Activated naive CD8-positive, alpha-beta T cell treated with anti-CD3 and anti-CD28 coated beads, Interleukin-2, amount 50 U/mL, for 16 hours (primary cell): ENCODE results near the gene PRKCD.

Experiments used
- DNase-seq: peaks from one replicate; pipeline ENCODE4 v3.0.0-alpha.2; 2020; ENCODE audit warnings: low read depth, low spot score

Gene PRKCD

DNA sequence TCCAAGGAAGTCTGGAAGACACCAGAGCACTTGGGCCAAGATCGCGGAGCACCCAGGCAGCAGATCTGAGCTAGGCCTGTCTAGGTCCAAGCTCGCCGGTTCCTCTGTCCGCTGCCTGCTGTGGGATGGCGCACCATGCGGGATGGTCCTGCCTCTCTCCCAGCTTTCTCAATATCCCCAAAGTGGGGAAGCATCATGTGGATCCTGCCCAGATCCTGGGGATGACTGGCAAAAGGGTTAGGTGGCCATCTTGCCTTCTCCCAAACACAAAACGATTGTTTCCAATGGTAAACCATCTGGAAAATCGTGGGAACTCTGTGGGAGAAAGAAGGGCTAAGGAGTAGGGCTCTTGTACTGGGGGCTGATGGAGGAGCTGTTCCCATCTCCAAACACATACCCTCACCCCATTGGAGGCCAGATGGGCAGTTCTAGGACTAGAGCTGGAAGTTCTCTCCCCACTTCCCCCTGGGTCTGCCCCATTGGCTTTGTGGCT, 8.9 kb downstream of the PRKCD start:
- DNase-seq: no peak

DNA sequence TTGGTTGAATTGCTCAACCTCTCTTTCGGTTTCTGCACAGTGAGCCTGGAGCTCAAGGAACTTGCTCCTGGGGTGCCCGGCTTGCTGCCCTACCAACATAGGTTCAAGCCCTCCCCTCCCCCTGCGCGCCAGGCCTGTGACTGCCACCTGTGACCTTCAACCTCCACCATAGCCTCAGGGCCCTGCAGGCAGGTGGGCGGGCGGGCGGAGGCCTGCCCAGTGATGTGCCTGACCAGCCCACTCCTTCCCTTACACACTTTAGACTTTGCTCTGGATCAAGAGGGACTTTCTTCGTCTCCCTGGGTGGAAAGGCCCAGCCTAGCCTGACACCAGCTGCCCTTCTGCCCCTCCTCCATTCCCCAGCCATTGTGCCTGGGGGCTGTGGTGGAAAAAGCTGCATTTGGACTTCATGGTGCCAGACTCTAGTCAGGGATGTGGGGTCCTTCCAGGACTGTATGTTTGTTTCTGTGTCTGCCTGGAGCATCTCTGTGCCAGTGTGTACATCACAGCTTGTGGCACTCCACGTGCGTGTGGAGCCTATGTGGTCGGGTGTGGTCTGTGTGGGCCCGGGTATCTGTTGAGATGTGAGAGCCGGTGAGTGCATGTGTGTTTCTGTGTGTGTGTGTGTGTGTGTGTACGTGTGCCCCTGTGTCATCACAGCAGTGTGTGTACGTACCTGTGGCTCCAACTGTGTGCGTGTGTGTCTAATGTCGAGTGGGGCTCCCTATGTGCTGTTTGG, 9.5 kb downstream of the PRKCD start:
- DNase-seq: no peak

DNA sequence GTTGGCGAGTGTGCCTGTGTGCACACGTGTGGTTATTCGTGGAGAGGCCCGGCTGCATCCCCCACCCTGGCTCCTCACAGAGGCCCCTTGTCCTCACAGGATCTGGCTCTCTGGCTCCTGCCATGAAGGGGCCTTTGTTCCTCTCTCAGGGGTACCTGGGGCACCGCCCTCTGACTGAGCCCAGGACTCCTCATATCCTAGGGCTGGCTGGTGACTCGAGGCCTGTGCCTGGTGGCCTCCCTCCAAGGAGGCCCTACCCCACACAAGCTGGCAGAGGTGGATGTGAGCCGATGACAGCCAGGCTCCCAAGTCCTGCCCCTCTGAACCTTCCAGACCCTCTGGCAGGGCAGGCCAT, 10.0 kb downstream of the PRKCD start:
- DNase-seq: no peak

DNA sequence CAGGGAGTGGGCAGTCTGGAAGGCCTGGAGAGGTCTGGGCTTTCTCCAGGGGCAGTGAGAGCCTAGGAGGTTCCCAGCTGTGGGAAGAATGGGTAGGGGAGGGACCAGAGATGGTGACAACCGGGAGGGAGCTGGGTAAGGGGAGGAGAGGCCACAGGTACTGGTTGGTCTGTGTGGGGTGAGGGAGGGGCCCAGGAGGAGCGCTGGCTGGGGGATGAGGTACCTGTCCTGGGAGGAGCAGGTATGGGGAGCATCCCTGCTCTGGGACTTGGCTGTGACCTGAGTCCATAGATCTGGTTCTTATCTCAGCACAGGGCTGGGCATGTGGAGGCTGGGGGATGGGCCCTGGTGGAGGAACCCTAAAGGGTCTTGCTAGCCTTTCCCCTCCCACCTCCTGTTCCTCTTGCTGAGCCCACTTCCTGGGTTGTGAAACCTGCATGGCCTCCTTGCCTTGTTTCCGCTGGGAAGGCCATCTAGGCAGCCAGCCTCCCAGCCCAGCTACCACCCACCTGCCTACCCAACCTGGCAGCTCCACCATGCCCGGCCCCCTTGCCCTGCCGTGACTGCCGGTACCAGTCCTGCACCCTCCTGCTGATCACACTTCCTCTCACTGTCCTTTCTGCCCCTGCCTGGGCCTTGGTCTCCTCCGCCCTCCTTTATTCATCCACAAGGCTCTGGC, 11.0 kb downstream of the PRKCD start:
- DNase-seq: no peak

DNA sequence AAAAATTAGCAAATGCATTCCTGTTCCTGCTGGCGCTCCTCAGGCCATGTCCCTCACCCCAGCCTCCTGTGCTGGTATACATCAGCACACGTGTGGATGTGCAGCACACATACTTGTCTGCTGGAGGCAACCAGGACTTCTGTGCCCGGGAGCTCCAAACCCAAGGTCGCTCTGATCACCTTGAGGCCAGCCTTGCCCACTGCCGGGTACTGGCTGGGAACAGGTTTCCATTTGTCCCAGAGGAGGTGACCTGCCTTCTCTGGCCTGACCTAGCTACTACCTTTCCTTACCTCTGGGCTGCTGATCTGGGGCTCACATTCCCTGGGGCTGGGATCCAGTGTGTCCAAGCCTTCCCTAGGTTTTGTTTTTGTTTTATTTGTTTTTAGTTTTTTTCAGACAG, 12.1 kb downstream of the PRKCD start:
- no peak for DNase-seq

DNA sequence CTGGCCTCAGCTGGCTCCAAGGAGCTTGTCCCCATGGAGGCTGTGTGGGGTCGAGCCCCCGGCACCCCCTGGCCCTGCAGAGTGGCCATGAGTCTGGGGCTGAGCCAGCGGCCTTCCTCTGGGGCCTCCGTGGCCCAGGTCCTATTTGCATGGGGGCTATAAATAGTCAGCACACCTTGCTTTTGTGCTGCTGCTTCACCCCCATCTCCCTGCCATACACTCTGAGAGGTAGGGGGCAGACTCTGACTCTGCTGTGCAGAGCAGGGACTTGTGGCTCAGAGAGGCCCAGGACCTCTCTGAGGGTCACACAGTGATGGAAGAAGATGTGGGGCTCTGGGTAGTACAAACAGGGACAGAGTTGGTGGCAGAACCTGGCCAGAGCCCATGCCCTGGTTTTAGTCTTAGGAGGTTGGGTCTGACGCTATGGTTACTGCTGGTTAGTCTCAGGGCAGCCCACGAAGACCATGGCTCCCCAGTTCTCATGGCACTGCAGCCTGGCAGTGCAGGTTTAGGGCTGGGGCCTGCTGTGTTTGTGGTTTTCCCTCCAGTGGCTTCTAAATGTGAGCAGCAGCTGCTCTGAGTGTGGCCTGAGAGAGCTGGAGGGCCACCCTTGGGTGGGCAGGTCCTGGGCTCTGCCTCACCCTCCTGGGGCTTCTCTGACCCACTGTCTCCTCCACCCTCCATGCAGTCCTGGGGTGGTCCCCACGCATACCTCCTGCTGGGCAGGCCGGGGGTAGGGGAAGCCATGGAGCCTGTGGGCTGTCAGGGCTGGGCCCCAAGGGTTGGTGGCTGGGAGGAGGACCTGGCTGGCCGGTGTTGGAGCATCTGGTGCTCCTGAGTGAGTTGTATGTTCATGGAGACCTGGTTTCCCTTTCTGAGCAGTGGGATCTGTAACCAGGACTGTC, 13.6 kb downstream of the PRKCD start:
- DNase-seq: no peak

DNA sequence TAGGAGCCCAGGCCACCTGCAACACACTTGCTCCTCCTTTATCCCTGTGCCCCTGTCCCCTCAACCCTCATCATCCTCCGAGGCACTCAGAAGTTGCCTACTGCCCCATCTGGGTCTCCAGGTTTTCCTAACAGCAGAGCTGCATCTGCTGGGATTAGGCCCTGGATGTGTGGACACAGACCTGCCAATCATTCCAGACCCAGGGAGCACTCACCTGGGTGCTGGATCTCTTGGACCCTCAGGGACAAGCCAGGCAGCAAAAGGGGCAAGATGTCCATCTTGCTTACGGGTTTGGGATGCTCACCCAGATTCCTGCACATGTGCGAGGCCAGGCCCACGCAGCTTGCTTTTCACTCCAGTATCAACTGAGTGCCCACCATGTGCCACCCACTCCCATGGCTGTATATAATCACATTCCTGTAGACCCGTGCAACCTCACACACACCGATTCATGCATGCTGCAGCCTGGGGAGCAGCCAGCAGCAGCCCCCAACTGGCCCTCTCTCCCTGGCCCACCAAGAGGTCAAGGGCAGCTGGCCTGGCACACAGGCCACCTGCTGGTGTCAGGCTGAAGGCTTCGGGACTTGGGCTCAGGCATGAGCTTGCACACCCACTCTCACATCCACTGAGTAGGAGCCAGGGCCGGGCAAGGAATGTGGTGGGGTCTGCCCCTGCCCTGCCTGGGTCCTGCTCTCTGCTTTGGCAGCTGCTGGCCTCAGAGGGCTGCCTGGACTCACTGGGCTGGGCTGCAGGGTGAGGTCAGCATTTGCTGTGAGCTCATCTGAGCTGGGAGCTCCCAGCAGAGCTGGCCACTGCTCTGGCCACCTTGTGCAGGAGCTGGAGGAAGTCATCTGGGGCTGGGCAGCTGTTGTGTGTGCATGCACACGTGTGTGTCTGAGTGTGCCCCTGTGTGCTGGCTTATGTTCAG, 14.9 kb downstream of the PRKCD start:
- DNase-seq: no peak

DNA sequence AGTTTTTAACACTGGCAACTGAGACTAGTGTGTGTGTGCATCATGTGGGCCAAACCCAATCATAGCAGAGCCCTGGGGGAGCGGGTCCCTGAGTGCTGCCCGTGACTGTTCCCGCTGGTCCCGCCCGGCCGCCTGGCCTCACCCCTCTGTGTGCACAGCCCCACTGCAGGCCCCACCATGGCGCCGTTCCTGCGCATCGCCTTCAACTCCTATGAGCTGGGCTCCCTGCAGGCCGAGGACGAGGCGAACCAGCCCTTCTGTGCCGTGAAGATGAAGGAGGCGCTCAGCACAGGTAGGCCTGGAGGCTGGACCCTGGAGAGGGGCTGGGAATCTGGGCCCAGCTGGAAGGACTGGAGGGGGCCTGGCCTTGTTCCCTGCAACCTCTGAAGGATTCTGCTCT, 17.2 kb downstream of the PRKCD start:
- no peak for DNase-seq

DNA sequence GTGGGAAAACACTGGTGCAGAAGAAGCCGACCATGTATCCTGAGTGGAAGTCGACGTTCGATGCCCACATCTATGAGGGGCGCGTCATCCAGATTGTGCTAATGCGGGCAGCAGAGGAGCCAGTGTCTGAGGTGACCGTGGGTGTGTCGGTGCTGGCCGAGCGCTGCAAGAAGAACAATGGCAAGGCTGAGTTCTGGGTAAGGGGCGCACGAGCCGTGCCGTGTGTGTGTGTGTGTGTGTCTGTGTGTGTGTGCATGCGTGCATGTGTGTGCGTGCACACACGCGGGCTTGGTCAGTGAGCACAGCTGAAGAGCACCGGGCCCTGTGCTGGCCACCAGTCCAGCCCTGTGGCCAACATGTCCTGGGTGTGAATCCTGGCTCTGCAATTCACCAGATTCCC, 18.6 kb downstream of the PRKCD start:
- DNase-seq: no peak

DNA sequence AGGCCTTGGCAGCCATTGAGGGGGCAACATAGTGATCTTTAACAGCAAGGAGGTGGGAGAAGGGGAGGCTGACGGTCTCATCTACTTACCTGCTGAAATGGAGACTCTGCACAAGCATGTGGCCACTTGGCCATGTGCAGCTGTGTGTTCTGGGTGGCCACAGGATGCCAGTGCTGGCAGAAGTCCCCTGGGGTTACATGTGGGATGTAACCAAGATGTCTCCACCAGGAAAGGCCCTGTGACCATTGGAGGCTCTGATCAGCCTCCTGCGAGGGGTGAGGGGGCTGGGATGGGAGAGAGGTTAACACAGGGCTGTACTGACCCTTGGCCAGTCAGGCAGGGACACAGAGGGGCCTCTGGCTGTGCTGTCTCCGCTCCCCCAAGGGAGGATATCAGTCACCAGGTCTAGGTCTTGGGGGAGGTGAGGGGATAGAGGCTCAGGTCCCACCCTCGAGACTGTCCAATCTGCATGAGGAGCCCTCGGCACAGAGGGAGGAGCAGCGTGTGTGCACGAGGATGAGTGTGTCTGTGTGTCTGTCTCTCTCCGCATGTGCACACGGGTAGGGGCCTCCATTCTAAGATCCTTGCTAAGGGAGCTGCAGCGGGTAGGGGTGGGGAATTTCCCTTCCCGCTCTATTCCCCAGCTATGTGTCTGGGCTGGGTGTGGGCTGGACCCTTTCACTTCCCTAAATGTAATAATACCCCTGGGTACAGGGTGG, 19.5 kb downstream of the PRKCD start:
- DNase-seq: no peak

DNA sequence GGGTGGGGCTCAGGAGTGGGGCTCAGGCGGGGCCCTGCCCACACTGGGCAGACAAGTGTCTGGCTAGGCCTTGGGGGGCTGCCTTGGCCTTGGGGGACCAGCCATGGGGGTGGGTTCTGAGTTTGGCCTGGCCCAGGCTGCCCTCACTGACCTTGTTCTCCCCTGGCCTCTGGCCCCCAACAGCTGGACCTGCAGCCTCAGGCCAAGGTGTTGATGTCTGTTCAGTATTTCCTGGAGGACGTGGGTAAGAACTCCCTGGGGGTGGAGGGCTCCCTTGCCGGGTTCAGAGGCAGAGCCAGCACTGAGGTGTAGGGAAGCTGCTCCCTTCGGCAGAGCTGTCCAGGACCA, 20.0 kb downstream of the PRKCD start:
- no peak for DNase-seq

DNA sequence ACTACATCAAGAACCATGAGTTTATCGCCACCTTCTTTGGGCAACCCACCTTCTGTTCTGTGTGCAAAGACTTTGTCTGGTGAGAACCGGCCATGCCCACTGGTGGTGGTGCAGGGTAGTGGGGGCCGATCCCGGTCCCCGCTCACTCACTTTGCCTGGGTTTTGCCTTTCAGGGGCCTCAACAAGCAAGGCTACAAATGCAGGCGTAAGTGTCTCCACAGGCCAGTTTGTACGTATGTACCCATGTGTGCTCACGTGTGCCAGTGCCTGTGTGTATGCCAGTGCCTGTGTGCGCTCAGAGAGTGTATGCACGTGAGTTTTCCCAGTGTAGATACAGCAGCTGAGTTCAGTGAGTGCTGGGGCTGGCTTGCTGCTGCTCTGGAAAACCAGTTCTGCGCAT, 20.5 kb downstream of the PRKCD start:
- DNase-seq: no peak

DNA sequence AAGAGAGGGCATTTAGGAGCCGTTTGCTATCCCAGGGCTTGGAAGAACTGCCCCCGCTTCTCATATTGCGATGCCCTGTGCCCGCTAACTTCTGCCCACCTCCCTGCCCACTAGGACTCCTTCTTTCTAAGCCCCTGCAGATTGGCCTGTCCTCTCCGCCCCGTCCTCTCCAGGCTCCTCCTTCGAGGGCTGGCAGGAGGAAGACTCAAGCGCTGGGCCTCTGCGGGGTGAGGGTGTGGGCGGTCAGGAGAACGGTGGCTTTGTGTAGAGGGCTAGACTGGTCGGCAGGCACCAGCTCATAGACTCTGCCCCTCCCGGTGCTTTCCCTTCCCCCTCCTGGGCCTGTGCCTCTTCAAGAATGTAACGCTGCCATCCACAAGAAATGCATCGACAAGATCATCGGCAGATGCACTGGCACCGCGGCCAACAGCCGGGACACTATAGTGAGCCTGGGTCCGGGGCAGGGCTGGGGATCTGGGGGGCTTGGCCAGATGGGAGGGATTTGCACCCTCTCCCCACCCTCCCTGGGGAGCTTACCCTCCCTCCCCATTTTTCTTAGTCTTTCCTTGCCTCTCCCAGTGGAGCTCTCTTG, 21.9 kb downstream of the PRKCD start:
- DNase-seq: no peak

DNA sequence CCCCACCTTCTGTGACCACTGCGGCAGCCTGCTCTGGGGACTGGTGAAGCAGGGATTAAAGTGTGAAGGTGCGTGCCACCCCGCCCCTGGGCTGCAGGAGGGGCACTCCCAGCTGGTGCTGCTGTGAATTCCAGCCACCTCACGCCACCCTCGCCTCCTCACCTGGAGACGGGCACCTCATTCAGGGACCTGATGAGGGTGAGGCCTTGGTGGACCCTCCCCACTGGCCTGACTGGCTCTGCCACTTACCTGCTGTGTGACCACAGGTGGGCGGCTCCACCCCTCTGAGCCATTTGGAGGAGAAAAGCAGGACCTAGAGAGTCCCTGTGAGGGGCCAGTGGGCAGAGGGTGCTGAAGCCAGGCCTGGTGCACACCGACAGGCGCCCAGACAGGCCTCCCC, 22.5 kb downstream of the PRKCD start:
- no peak for DNase-seq

DNA sequence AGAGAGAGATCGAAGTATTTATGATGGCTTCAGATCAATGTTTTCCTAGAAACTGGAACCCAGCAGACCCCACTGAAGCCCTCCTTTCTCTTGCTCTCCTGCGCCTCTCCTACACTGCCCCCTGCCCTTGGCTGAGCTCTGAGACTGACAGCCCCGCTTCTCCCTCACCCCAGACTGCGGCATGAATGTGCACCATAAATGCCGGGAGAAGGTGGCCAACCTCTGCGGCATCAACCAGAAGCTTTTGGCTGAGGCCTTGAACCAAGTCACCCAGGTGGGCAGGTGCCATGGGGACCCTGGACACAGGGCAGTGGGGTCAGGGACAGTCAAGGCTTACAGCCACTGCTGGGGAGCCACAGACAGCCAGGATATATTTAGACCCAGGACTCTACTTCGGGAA, 23.7 kb downstream of the PRKCD start:
- DNase-seq: no peak

DNA sequence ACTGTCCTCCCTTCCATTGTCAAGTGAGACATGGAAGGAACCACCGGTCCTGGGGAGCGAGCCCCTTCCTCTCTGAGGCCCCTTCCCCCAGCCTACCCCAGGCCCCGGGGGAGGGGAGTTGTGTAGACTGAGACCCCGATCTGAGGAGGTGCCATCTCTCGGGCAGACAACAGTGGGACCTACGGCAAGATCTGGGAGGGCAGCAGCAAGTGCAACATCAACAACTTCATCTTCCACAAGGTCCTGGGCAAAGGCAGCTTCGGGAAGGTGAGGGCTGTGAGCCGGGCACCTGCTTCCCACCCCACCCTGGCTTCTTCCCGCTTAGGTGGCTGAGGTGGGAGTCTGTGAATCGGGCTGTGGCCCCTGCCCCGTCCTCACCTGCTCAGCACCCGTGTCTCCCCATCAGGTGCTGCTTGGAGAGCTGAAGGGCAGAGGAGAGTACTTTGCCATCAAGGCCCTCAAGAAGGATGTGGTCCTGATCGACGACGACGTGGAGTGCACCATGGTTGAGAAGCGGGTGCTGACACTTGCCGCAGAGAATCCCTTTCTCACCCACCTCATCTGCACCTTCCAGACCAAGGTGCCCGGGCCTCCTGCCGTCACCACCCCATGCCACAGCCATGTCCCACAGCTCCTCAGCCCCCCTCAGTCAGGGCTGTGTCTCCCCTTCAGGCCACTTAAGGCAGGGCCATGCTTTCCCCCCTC, 24.9 kb downstream of the PRKCD start:
- DNase-seq: no peak

DNA sequence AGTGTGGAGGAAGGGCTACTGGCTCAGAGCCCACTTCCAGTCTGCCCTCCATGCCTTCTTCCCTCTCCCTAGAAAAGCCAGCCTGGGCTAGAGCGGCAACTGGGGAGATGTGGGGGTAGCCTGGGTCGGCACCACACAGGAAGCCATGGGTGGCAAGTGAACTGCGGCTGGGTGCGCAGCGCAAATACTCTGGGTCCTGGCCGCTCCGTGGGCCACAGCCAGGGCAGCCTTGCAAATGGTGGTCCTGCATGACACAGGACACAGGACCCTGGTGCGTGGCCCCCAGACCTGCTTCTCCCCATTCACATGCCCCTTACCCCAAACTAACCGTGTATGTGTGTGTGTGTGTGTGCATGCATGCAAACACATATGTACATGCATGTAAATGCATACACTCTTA, 25.7 kb downstream of the PRKCD start:
- no peak for DNase-seq

DNA sequence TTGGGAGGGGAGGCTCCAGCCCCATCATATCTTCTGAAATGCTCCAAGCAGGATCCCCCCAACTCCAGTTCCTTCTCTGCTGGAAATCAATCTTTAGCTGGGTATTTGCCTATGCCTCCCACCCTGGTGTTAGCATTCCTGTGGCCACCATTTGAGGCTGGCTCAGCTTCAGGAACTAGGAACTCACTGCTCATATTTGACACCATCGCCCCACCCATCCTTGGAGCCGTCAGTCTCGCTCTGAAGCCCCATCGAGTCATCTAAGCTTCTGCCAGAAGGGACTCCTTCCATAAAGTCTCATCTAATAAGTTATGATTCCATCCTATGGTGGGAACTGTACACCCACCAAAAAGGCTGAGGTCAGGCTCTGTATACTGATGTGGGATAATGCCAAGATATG, 26.4 kb downstream of the PRKCD start:
- DNase-seq: no peak

DNA sequence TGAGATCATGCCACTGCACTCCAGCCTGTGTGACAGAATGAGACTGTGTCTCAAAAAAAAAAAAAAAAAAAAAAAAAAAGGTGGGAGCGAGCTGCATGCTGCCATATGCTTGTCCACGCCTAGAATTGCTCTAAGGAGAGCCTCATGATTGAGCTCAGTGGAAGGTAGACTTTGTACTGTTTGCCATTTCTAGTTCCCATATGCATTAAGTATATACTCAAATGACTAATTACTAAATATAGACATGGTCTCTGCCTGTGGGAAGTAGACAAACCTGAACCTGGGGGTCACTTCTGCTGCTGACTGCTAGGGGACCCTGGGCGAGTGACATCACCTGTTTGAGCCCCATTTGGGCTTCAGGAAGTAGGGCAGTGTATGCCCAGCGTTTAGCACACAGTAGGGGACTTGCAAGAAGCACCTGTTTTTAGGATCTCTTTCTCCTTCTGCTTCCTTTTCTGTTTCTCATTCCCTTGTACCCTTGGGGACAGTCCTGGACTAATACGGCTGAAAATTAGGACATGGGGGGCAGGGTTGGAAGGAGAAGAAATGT, 27.2 kb downstream of the PRKCD start:
- DNase-seq: no peak

DNA sequence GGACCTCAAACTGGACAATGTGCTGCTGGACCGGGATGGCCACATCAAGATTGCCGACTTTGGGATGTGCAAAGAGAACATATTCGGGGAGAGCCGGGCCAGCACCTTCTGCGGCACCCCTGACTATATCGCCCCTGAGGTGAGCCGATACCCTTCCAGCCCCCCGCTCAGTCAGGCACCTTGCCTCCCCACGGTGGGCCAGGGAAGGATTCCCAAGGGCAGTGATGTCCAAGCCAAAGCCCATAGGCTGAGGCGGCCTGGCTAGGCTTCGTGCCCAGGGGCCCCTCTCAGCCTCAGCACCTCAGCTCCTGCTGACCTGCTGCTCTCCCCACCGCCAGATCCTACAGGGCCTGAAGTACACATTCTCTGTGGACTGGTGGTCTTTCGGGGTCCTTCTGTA, 27.7 kb downstream of the PRKCD start:
- no peak for DNase-seq
